Activated CD8-positive, alpha-beta T cell treated with anti-CD3 and anti-CD28 coated beads for 36 hours (primary cell): ENCODE measurements around the gene DBX2. TPM values are rescaled to one million over a fixed set of nuclear protein-coding genes. Genes with fewer than 3 reads are reported as not detected.

Experiments used
- ATAC-seq: fragments of 200-7000 bp; cut with Tn5 transposase; one replicate; pipeline ENCODE4 v1.10.0; 2021; ENCODE audit warnings: mild to moderate bottlenecking, moderate library complexity
- CTCF ChIA-PET: fragments of 350-600 bp; sonication (Branson Sonifier 250); formaldehyde crosslinking; loops from one replicate; lab custom pipeline; 2021; ENCODE audit warnings: antibody characterized with exemption; lab: Charles Lee
- POLR2A ChIA-PET: fragments of 350-600 bp; sonication (Branson Sonifier 250); formaldehyde crosslinking; loops from one replicate; lab custom pipeline; 2021; ENCODE audit warnings: antibody characterized with exemption; lab: Charles Lee
- DNase-seq: peaks from one replicate; pipeline ENCODE4 v3.0.0-alpha.2; 2020
- H3K27ac Mint-ChIP-seq: one replicate; pipeline ENCODE4 v1.8.0; 2021; ENCODE audit warnings: mild to moderate bottlenecking, mixed read lengths
- H3K27me3 Mint-ChIP-seq: one replicate; pipeline ENCODE4 v1.8.0; 2021; ENCODE audit warnings: mixed read lengths
- H3K36me3 Mint-ChIP-seq: one replicate; pipeline ENCODE4 v1.8.0; 2021; ENCODE audit warnings: low read depth, mixed read lengths
- H3K4me1 Mint-ChIP-seq: one replicate; pipeline ENCODE4 v1.8.0; 2021; ENCODE audit warnings: low read depth, mixed read lengths
- H3K4me3 Mint-ChIP-seq: one replicate; pipeline ENCODE4 v1.8.0; 2021; ENCODE audit warnings: mild to moderate bottlenecking, moderate library complexity, mixed read lengths
- H3K9me3 Mint-ChIP-seq: one replicate; pipeline ENCODE4 v1.8.0; 2021; ENCODE audit warnings: mixed read lengths
- intact Hi-C: fragments of 100-400 bp; cut with micrococcal nuclease; formaldehyde crosslinking; loops from one replicate; pipeline ENCODE4 v1.10.0; 2022
- total RNA-seq, 2 experiments: library from RNA; stranded (reverse); gene quantifications; one replicate each; pipeline ENCODE4 v1.2.3, GENCODE V29; 2021
- TF ChIP-seq, protein P1 (sequence below): fragments of 200-600 bp; IDR thresholded peaks from one replicate; pipeline ENCODE4 v1.8.0; 2022; ENCODE audit warnings: antibody characterized with exemption, mild to moderate bottlenecking

Gene DBX2
- total RNA-seq, 2 experiments from 2014 or later, result not detected

DNA sequence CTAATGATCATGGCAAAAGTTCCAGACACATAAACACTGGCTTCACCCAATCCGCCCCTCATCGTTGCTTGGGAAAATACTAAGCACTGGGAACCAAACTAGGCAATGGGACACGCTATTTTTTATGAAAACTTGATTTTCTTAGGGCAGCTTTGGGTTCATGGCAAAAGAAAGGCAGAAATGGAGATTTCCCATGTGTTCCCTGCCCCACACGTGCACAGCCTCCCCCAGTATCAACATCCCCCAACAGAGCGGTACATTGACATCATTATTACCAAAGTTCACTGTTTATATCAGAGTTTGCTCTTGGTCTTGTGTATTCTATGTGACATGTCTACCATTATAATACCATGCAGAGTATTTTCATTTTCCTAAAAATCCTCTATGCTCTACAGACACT lies 71.0 kb downstream of the DBX2 start:
- POLR2A ChIA-PET, result no interaction called here
- DNase-seq (no peak), ATAC-seq (no peak)
- TF ChIP-seq, protein P1, sequence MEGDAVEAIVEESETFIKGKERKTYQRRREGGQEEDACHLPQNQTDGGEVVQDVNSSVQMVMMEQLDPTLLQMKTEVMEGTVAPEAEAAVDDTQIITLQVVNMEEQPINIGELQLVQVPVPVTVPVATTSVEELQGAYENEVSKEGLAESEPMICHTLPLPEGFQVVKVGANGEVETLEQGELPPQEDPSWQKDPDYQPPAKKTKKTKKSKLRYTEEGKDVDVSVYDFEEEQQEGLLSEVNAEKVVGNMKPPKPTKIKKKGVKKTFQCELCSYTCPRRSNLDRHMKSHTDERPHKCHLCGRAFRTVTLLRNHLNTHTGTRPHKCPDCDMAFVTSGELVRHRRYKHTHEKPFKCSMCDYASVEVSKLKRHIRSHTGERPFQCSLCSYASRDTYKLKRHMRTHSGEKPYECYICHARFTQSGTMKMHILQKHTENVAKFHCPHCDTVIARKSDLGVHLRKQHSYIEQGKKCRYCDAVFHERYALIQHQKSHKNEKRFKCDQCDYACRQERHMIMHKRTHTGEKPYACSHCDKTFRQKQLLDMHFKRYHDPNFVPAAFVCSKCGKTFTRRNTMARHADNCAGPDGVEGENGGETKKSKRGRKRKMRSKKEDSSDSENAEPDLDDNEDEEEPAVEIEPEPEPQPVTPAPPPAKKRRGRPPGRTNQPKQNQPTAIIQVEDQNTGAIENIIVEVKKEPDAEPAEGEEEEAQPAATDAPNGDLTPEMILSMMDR, result no peak
- Mint-ChIP-seq H3K36me3 (no peaks in the 10 kb centered on the region), H3K27me3 (no peaks in the 10 kb centered on the region), H3K27ac (no peak overlapping the region), H3K9me3 (no peaks in the 10 kb centered on the region), H3K4me1 (no peaks in the 10 kb centered on the region), H3K4me3 (no peak overlapping the region)
- CTCF ChIA-PET, result interaction anchor here (0.6 kb wide), 1 partner anchor 10 kb away, joined by 3 read pairs; no protein-coding TSS in a partner anchor
- intact Hi-C loops, result no loop called here

DNA sequence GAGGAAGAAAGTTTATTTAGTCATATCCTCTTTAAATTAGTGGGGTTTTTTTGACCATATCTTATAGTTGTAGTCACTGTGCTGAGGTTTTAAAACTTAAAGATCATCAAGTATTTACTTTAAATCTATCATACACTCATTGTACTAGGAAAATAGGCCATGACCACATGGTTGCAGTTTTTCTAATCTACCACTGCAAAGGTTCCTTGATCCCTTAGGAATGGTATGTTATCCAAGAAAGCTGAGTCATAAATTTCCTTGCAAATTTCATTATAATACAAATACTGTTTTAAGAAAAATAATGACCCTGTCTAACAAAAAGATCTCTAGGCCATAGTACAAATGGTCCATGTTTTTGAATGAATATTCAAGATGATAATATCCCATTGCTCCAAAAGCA lies 74.7 kb downstream of the DBX2 start:
- Mint-ChIP-seq H3K27me3 (no peaks in the 10 kb centered on the region), H3K4me1 (no peaks in the 10 kb centered on the region), H3K36me3 (no peaks in the 10 kb centered on the region), H3K4me3 (no peak overlapping the region), H3K9me3 (no peaks in the 10 kb centered on the region), H3K27ac (no peak overlapping the region)
- intact Hi-C loops, result no loop called here
- ATAC-seq (no peak), DNase-seq (no peak)
- ChIA-PET POLR2A (no interaction called here), CTCF (no interaction called here)
- TF ChIP-seq, protein P1, result no peak

DNA sequence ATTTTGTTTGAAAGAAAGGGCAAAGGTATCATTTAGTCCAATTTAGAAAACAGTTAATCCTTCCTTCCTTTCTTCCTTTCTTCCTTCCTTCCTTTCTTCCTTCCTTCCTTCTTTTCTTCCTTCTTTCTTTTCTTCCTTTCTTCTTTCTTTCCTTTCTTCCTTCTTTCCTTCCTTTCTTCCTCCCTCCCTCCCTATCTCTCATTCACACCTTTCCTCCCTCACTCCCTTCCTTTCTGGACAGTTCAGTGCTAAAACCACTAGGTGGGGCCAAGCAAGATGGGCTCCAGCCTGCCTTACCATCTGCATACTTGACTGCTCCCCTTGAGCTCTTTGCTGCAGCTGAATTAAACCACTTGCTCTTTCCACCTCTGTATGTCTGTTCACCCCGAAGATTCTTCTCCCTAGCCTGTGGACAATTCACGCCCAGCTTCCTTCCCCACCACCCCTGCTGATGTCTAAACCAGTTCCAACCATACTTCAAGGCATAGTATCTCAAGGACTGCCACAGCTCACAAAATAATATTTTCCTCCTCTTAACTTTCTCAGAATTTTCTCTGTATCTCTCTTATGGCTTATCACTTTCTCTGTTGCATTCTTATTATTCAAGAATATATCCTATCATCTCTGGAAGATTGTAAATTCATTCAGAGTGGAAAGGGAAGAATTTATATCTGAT lies 78.0 kb downstream of the DBX2 start:
- ChIA-PET POLR2A (no interaction called here), CTCF (interaction anchor here (1.2 to 2.4 kb wide), 4 partner anchors 12 to 28 kb away, joined by 3 to 16 read pairs (median 4); no protein-coding TSS in a partner anchor)
- DNase-seq (peak; percentile 7), ATAC-seq (peak; percentile 45)
- H3K36me3 Mint-ChIP-seq, result no peaks in the 10 kb centered on the region
- H3K27me3 Mint-ChIP-seq, result no peaks in the 10 kb centered on the region
- H3K27ac Mint-ChIP-seq, result no peak overlapping the region
- peaks cover 6% of the 10 kb centered on the region for H3K4me1 Mint-ChIP-seq
- intact Hi-C loops, result no loop called here
- TF ChIP-seq, protein P1, result peak; percentile 60
- H3K4me3 Mint-ChIP-seq, result no peak overlapping the region
- H3K9me3 Mint-ChIP-seq, result no peaks in the 10 kb centered on the region

DNA sequence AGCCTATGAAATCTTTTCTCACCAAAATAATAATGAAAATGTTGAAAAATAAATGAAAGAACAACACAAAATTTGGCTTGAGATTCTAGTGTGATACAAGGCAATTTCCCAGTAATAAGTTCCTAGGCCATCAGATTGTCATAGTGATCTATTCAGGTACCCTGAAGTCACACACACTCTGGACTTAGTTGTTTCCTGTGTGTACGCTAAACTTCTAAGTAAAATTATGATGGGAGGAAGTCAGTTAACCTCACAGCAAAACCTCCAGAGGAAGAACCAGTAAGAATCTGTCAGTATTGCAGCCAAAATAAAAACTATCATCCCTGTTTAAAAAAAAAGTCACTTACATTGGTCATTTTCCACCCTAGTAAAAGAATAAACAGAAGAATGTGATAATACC lies 81.9 kb downstream of the DBX2 start:
- TF ChIP-seq, protein P1, result no peak
- CTCF ChIA-PET, result interaction anchor here (1.8 kb wide), 1 partner anchor 20 kb away, joined by 7 read pairs; no protein-coding TSS in a partner anchor
- Mint-ChIP-seq H3K36me3 (no peaks in the 10 kb centered on the region), H3K27ac (no peak overlapping the region), H3K4me3 (no peak overlapping the region), H3K4me1 (peaks cover 7% of the 10 kb centered on the region), H3K9me3 (peaks cover 7% of the 10 kb centered on the region), H3K27me3 (no peaks in the 10 kb centered on the region)
- intact Hi-C loops, result no loop called here
- POLR2A ChIA-PET, result no interaction called here
- peak; percentile 47 for ATAC-seq
- no peak for DNase-seq

Other genes with a start within 250 kb of the DBX2 start
- gene NELL2, start 174.8 kb downstream of the DBX2 start, total RNA-seq, result 100 to 1,000 TPM in 1 of 2 experiments, 10 to 100 TPM in 1; 99.7 to 106 TPM
- 10 to 100 TPM; 13.1 to 13.6 TPM for gene ANO6, start 165.0 kb upstream of the DBX2 start, total RNA-seq